Stimulated activated CD4-positive, alpha-beta T cell treated with anti-CD3 and anti-CD28 coated beads, Interleukin-2, amount 100 ng/mL, for 48 hours (primary cell): ENCODE results near the gene MFN2.

Source experiments
- DNase-seq, 2 donors: peaks; one replicate each; pipeline ENCODE4 v3.0.0-alpha.2; 2020

Gene MFN2

DNA sequence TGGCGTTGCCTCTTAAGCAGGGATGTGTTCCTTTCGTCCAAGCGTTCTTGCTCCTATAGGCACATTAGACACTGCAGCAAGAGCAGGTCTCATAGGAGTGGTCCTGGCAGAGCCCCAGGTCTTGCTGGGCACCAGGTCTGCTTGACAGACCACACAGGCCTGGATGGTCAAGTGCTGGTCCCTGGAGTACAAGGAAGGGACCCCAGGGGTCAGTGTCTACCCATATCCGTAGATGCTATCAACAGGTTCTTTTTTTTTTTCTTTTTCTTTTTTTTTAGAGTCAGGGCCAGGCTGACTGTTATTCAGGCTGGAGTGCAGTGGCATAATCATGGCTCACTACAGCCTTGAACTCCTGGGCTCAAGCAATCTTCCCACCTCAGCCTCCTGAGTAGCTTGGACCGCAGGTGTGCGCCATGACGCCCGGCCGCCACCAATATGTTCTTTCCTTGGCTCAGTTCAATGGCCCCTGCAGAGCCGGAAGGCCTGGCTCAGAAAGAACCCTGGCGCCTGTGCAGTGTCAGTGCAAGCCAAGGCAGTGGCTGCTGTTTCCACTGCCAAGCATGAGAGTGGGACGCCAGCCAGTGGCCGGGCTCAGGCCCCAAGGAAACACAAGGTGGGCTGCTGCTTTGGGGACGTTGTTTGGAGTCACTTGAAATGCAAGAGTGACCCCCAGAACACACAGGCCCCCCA is 72.9 kb downstream of the MFN2 start:
- no peak for DNase-seq

DNA sequence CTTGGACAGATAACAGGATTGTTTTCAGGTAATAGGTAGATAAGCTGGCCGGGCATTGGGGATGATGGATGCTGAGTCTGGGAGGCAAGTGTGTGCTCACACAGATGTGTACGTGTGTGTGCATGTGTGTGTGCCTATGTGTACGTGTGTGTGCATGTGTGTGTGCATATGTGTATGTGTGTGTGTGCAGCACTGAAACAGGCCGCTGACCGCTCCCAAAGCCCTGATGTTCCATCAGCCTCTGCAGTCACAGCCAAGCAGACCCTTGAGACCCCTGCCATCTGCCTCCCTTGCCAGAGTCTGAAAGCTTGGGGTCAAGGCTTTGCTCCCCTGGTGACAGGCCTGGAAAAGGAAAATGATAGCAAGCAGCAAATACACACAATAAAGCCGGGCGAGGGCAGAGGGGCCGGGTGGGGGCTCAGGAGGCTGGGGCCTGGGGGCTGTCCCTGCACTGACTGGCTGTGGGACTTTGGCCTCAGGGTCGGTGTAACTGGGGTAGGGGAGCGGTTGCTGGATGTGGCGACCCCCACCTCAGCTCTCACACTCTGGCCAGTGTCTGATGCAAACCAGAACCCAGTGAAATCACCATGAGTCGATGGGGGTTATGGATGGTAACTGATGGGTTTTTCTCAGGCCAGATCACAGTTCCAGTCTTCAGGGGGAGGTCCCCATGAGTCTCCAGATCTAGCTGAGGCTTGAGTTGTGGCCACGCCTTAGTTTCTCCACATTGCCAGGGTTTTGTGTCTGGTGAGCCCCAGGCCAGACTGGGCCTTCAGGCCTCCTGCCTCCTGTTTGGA is 73.7 kb downstream of the MFN2 start:
- DNase-seq = no peak

DNA sequence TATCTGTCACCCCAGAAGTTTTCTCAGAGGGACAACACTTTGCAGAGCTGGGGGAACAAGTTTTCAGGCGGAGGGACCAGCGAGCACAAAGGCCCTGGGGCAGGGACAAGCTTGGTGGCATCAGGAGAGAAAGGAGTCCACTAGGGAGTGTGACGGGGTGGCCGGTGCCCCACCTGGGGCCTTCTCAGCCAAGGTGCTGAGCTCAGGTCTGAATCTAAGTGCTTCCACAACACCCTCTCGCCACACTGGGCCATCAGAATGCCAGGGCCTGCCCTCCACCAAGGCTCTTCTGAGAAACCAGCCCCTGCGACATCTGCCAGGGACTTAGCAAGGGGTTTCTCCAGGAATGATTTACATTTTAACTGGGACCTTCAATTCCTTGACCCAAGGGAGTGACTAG is 75.0 kb downstream of the MFN2 start:
- no peak for DNase-seq

DNA sequence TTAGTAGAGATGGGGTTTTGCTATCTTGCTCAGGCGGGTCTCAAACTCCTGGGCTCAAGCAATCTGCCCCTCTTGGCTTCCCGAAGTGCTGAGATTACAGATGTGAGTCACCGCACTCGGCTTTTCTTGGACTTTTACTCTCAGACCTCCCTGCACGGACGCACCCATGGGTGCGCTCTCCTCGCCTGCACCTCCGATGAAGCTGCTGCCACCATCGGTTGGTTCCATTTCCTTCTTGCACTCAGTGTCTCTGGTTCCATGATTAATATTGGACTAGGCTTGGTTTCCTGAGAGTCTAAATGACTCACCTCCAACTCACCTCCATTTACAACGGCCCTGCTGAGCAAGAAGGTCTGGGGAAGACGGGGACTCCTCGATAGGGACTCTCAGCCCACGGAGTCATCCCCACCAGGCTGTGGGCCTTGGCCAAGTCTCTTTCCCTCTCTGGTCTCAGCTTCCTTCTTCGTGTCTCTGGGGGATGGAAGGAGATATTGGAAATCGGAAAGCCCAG is 76.1 kb downstream of the MFN2 start:
- no peak for DNase-seq

DNA sequence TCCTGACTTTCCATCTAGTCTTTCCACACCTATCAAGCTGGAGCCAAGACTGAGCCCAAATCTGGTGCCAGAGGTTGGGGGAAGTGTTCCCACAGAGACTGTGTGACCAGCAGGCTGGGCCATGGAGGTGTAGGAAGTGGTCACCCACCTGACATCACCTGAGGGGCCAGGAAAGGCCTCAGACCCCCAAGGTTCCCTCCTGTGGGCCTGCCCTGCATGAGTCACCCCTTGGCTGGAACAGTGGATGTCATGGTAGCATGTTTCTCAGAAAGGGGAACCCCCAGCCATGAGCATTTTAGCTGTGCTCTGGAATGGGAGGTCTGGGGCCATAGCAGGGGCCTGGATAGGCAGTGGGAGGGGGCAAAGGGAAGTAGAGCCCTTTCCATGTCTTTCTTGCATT is 77.1 kb downstream of the MFN2 start:
- DNase-seq = peak in 1 of 2 donors; percentile 42

DNA sequence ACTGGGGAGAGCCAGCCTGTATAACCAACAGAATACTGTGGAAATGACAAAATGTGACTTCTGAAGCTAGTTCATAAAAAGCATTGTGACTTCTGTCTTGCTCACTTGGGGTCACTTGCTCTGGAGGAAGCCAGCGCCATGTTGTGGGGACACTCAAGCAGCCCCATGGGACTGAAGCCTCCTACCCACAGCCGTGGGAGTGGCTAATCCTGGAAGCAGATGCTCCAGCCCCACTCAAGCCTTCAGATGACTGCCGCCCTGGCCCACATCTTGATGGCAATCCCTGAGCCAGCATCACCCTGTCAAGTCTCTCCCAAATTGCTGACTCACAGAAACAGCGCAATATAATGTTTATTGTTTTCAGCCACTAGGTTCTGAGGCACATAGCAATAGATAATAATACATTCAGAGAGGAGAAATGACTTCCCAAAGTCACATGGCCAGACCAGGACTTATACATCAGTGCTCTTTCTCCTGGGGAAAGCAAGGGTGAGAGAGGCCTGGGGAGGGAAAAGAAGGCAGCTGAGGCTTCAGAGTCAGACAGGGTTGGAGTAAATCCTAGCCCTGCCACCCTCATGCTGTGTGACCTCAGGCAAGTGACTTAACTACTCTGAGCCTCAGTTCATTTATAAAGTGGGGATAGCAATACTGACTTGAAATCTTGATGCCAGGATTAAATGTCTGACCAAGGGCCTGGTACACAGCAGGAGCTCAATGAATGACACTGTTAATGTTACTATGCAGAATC is 77.9 kb downstream of the MFN2 start:
- no peak for DNase-seq

DNA sequence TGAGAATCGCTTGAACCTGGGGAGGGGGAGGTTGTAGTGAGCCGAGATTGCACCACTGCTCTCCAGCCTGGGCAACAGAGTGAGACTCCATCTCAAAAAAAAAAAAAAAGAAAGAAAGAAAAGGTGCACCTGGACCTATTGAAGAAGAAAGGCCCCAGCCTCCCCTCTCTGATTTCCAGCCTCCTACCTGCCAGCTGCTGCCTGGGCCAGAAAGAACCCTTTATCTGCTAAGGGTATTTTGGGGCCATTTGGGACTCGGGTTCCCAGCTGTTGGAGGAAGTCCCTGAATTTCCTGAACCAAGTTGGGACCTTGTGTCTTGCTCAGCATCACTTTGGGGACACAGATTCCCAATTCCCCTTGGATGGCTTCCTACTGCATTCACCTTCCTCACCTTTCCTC is 79.0 kb downstream of the MFN2 start:
- no peak for DNase-seq

DNA sequence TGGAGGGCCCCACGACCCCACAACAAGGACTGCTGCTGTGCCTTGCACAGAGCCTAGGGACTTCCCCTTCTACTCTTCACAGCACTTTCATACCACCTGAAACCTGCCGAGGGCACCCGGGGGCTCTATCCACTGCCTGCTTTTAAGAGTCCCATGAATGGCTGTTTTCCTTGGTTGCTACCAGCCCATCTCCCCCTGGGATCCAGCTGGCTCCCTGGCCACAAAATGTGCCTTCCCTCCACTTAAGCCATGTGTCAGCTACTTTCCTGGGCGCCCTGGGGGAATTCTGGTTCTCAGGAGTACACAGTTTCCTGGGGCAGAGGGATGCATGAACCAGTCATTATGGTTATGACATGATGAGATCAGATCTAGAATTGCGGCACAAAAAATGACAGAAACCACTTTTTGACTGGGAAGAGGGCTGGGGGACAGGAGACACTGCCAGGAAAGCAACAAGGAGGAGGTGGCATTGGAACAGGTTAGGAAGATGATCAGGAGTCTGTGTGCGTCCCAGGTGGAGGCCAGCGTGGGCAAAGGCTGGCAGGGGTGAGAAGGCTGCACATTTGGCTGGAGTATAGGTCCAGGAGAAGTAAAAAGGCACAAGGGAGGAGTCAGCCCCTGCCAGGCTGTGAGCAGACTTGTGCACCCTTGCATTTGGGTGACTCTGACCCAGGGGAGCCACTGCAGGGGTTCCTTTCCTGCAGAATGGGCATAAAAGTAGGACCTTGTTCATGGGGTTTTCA is 79.6 kb downstream of the MFN2 start:
- DNase-seq = peak in 1 of 2 donors; percentile 36

DNA sequence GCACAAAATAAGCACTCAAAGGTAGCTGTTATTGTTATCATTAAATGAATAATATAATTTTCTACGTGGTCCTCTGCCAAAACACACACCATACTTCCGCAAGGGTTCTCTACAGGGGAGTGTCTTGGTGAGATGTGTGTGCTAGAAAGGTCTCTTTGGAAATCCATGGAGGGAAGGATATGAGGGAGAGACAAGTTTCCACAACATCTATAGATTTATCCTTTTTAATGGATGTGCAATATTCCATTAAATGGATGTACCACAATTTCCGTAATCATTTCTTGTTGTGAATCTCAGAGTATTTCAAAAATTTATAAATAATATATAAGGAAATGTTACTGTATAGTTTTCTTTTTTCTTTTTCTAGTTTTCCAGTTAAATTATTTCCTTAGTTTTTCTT is 80.3 kb downstream of the MFN2 start:
- DNase-seq = no peak
